Prostate gland (tissue), 2 donors: Measurements from ENCODE around the gene TNFSF12. TPM values are rescaled to one million over a fixed set of nuclear protein-coding genes. Genes with fewer than 3 reads are reported as not detected.

ENCODE experiments used
- DNase-seq: peaks from one replicate; pipeline ENCODE4 v3.0.0-alpha.2; 2019; ENCODE audit warnings: low spot score
- H3K27ac ChIP-seq, 2 donors: fragments of 200-600 bp; sonication (generic); 2 replicates each; pipeline ENCODE4 v1.5.1; 2017 to 2019
- H3K27me3 ChIP-seq: fragments of 200-600 bp; sonication (generic); replicated peaks from 2 replicates; pipeline ENCODE4 v1.5.1; 2019; ENCODE audit not compliant: insufficient read depth
- H3K36me3 ChIP-seq, 2 donors: fragments of 200-600 bp; sonication (generic); 1 replicate in 1 of 2; 2 replicates in 1 of 2; pipeline versions ENCODE4 v1.5.1 to v1.8.1; 2017 to 2019
- H3K4me1 ChIP-seq: fragments of 200-600 bp; sonication (generic); replicated peaks from 2 replicates; pipeline ENCODE4 v1.5.1; 2019
- H3K4me3 ChIP-seq, 2 donors: fragments of 200-600 bp; sonication (generic); 2 replicates each; pipeline ENCODE4 v1.5.1; 2017 to 2019
- H3K9me3 ChIP-seq: fragments of 200-600 bp; sonication (generic); 2 replicates; pipeline ENCODE4 v1.5.1; 2017
- CTCF ChIP-seq, 4 experiments: fragments of 200-600 bp in 2 of 4; fragments of 450-650 bp in 2 of 4; sonication (generic) in 2 of 4; IDR thresholded peaks; 1 replicate in 3 of 4; 2 replicates in 1 of 4; pipeline ENCODE4 v1.5.1; 2016 to 2019; ENCODE audit warnings: antibody characterized with exemption in 4 of 4, mild to moderate bottlenecking in 2 of 4, moderate library complexity in 2 of 4
- POLR2A ChIP-seq: fragments of 450-650 bp; IDR thresholded peaks from one replicate; pipeline ENCODE4 v1.6.1; 2016; ENCODE audit warnings: antibody characterized with exemption, mild to moderate bottlenecking
- POLR2AphosphoS5 ChIP-seq: sonication (generic); formaldehyde crosslinking; IDR thresholded peaks from one replicate; pipeline ENCODE4 v1.6.1; 2017; ENCODE audit warnings: antibody characterized with exemption
- WGBS: methylation state at CpG from one replicate; pipeline ENCODE4 v1.1.5; 2018; 5-methylcytosine and 5-hydroxymethylcytosine counted together
- intact Hi-C: fragments of 100-400 bp; cut with DNase I; formaldehyde crosslinking; loops from one replicate; pipeline ENCODE4 v1.14.2; 2022
- total RNA-seq, 2 donors: library from RNA; depleted of rRNA; stranded (reverse); fragments of >200 nt; gene quantifications; one replicate each; pipeline ENCODE4 v1.1.0, GENCODE V29; 2016

The TNFSF12 gene
- total RNA-seq, 2 donors from 2014 or later: 29.9 to 47.9 TPM

GRCh38 chr17:7589891-7590691 lies 41.2 kb downstream of the TNFSF12 start, which contains the start of gene SOX15:
TSS of gene SOX15 (minus strand) at chr17:7590094. CDS start at chr17:7589676, 418 bp downstream.
- TF ChIP-seq POLR2AphosphoS5 (peak; percentile 16), CTCF (IDR thresholded peaks at IDR 0.05) (no peak), POLR2A (peak; percentile 36)
- Histone ChIP-seq H3K27me3 (no peaks in the 10 kb centered on the region), H3K4me3 (peak within 1 kb of the TSS; percentile 44), H3K27ac (peak within 1 kb of the TSS; percentile 76 to 84), H3K9me3 (no peaks in the 10 kb centered on the region), H3K36me3 (peaks cover 6 to 19% of the 10 kb centered on the region in 2 donors), H3K4me1 (peaks cover 7% of the 10 kb centered on the region)
- 39% methylated on average over 24 of the region's 24 CpGs for WGBS
- intact Hi-C loops: no loop called here
- peak; percentile 70 for DNase-seq

DNA sequence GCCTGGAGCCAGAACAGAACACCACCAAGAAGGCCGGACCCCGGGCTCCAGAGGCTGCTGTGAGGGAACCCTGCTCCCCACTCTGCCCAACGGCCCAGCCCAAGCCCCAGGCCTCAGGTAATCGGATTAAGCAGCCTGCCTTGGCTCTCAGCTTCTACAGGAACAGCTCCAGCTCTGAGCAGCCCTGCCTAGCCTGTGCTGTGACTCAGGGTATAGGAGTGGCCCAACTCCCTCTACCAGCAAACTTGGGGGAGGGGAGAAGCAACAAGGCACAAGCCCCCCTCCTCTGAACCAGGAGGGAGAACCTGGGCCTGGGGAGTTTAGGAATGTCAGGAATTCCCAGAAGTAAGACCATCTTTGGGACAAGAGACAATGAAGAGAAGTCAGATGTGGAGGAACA lies 41.9 kb downstream of the TNFSF12 start:
- intact Hi-C loops: no loop called here
- no peak overlapping the region for H3K27ac ChIP-seq
- no peak for DNase-seq
- H3K36me3 ChIP-seq: peaks cover 12 to 24% of the 10 kb centered on the region in 2 donors
- H3K4me1 ChIP-seq: peaks cover 7% of the 10 kb centered on the region
- TF ChIP-seq CTCF (IDR thresholded peaks at IDR 0.05) (no peak), POLR2AphosphoS5 (no peak), POLR2A (no peak)
- no peaks in the 10 kb centered on the region for H3K9me3 ChIP-seq
- no peaks in the 10 kb centered on the region for H3K27me3 ChIP-seq
- no peak overlapping the region for H3K4me3 ChIP-seq
- WGBS: 68% methylated on average over 4 of the region's 4 CpGs

- Histone ChIP-seq H3K9me3 (no peaks in the 10 kb centered on the region), H3K4me3 (no peak overlapping the region), H3K27ac (no peak overlapping the region), H3K4me1 (peaks cover 7% of the 10 kb centered on the region), H3K36me3 (peaks cover 16 to 24% of the 10 kb centered on the region in 2 donors), H3K27me3 (no peaks in the 10 kb centered on the region)
- TF ChIP-seq POLR2A (no peak), CTCF (IDR thresholded peaks at IDR 0.05) (no peak), POLR2AphosphoS5 (no peak)
- DNase-seq: no peak
- 85% methylated on average over 5 of the region's 5 CpGs for WGBS
- intact Hi-C loops: no loop called here
Measured at GRCh38 chr17:7591596-7591995, 42.7 kb downstream of the TNFSF12 start.

GRCh38 chr17:7592422-7593021 lies 43.7 kb downstream of the TNFSF12 start:
- WGBS: 93% methylated on average over 23 of the region's 23 CpGs
- Histone ChIP-seq H3K9me3 (no peaks in the 10 kb centered on the region), H3K27ac (no peak overlapping the region), H3K27me3 (no peaks in the 10 kb centered on the region), H3K4me1 (peaks cover 7% of the 10 kb centered on the region), H3K4me3 (no peak overlapping the region), H3K36me3 (peaks cover 16 to 24% of the 10 kb centered on the region in 2 donors)
- no peak for DNase-seq
- intact Hi-C loops: no loop called here
- TF ChIP-seq POLR2A: no peak
- no peak for TF ChIP-seq CTCF (IDR thresholded peaks at IDR 0.05)
- TF ChIP-seq POLR2AphosphoS5: no peak
